Endothelial cell of umbilical vein (primary cell): ENCODE data around the gene CAPRIN2. TPM values are rescaled to one million over a fixed set of nuclear protein-coding genes. Genes with fewer than 3 reads are reported as not detected.

Experiments used
- BruUV-seq: library from RNA; stranded (reverse); fragments of 400-500 nt; replicated peaks from 2 replicates; lab custom pipeline; 2021; lab: Mats Ljungman, UMichigan
- CTCF ChIA-PET: fragments of 300-600, 350-600 bp; sonication (Branson Sonifier 250); formaldehyde crosslinking; loops from one replicate; lab custom pipeline; 2021; ENCODE audit warnings: antibody characterized with exemption, inconsistent platforms; lab: Charles Lee
- POLR2A ChIA-PET: fragments of 300-600, 350-600 bp; sonication (Branson Sonifier 250); formaldehyde crosslinking; loops from one replicate; lab custom pipeline; 2021; ENCODE audit warnings: antibody characterized with exemption, inconsistent platforms; lab: Charles Lee
- DNase-seq: peaks from one replicate; pipeline ENCODE4 v3.0.0-alpha.2; 2011; ENCODE audit warnings: low read depth, low spot score
- FAIRE-seq: peaks from 2 replicates; lab custom pipeline; 2011; peaks lifted over from hg19 to GRCh38; lab: Jason Lieb, UNC
- H2AFZ ChIP-seq: 2 replicates; pipeline ENCODE4 v1.6.0; 2012; ENCODE audit warnings: low read depth, low read length, control low read depth, inconsistent platforms
- H3K27ac ChIP-seq: 2 replicates; pipeline ENCODE4 v1.5.1; 2011; ENCODE audit warnings: low read depth, mild to moderate bottlenecking, control low read depth, low read length, moderate library complexity; ENCODE audit not compliant: insufficient read depth
- H3K27me3 ChIP-seq, 2 experiments: 2 replicates each; pipeline versions ENCODE4 v1.6.0 to v1.6.1; 2011; ENCODE audit warnings: low read length in 2 of 2, mixed read lengths in 1 of 2; ENCODE audit not compliant: control insufficient read depth in 2 of 2, insufficient read depth in 2 of 2
- H3K36me3 ChIP-seq, 2 experiments: 2 replicates in 1 of 2; 3 replicates in 1 of 2; pipeline ENCODE4 v1.5.1; 2011; ENCODE audit warnings: low read length in 2 of 2, mild to moderate bottlenecking in 1 of 2, moderate library complexity in 1 of 2; ENCODE audit not compliant: control insufficient read depth in 2 of 2, insufficient read depth in 2 of 2; ENCODE audit errors: extremely low read depth in 1 of 2
- H3K4me1 ChIP-seq: 3 replicates; pipeline ENCODE4 v1.5.1; 2011; ENCODE audit warnings: mild to moderate bottlenecking, low read length; ENCODE audit not compliant: control insufficient read depth, insufficient read depth; ENCODE audit errors: extremely low read depth
- H3K4me2 ChIP-seq: 2 replicates; pipeline ENCODE4 v1.6.1; 2011; ENCODE audit warnings: low read length, control low read depth, mixed read lengths; ENCODE audit not compliant: insufficient read depth
- H3K4me3 ChIP-seq, 3 experiments: fragments of 200-600 bp in 1 of 3; sonication (generic), shearing (Covaris generic) in 1 of 3; replicated peaks in 1 of 3; 2 replicates each; pipeline ENCODE4 v1.5.1; 2011 to 2016; ENCODE audit warnings: control low read depth in 3 of 3, low read length in 3 of 3, mild to moderate bottlenecking in 2 of 3, inconsistent platforms in 1 of 3, low read depth in 1 of 3, moderate library complexity in 1 of 3; ENCODE audit not compliant: insufficient read depth in 1 of 3
- H3K79me2 ChIP-seq: 2 replicates; pipeline ENCODE4 v1.6.0; 2012; ENCODE audit warnings: low read length, inconsistent platforms; ENCODE audit not compliant: control insufficient read depth, insufficient read depth
- H3K9ac ChIP-seq: replicated peaks from 2 replicates; pipeline ENCODE3; 2011; ENCODE audit warnings: low read length, control low read depth; ENCODE audit not compliant: insufficient read depth; ENCODE audit errors: extremely low read depth
- H3K9me1 ChIP-seq: replicated peaks from 3 replicates; pipeline ENCODE4 v1.6.0; 2011; ENCODE audit warnings: mild to moderate bottlenecking, low read length; ENCODE audit not compliant: control insufficient read depth, insufficient read depth; ENCODE audit errors: extremely low read depth
- H3K9me3 ChIP-seq: replicated peaks from 2 replicates; pipeline ENCODE4 v1.5.1; 2012; ENCODE audit warnings: low read length, inconsistent platforms; ENCODE audit not compliant: control insufficient read depth, insufficient read depth
- H4K20me1 ChIP-seq: replicated peaks from 2 replicates; pipeline ENCODE3; 2011; ENCODE audit warnings: mild to moderate bottlenecking, low read length; ENCODE audit not compliant: control insufficient read depth, insufficient read depth; ENCODE audit errors: extremely low read depth
- CTCF ChIP-seq, 2 donors: IDR thresholded peaks; 1 replicate in 1 of 2; 2 replicates in 1 of 2; pipeline ENCODE4 v1.5.1; 2011; ENCODE audit warnings: low read length in 2 of 2, mild to moderate bottlenecking in 2 of 2, moderate library complexity in 2 of 2, control low read depth in 1 of 2, inconsistent platforms in 1 of 2, low read depth in 1 of 2; ENCODE audit not compliant: insufficient read depth in 1 of 2; ENCODE audit errors: extremely low read depth in 1 of 2
- EZH2 ChIP-seq: IDR thresholded peaks from 2 replicates; pipeline ENCODE4 v1.6.1; 2012; ENCODE audit warnings: borderline replicate concordance, low read depth, mild to moderate bottlenecking, moderate library complexity, low read length, inconsistent platforms; ENCODE audit not compliant: severe bottlenecking
- FOS ChIP-seq: IDR thresholded peaks from 2 replicates; pipeline ENCODE4 v1.6.1; 2011; ENCODE audit warnings: mild to moderate bottlenecking, low read length, moderate library complexity, borderline replicate concordance; ENCODE audit not compliant: insufficient read depth
- GATA2 ChIP-seq: IDR thresholded peaks from 2 replicates; pipeline ENCODE4 v1.7.0; 2011; ENCODE audit warnings: low read depth, mild to moderate bottlenecking, moderate library complexity, mixed read lengths, low read length; ENCODE audit not compliant: insufficient read length, insufficient read depth
- JUN ChIP-seq: IDR thresholded peaks from 2 replicates; pipeline ENCODE4 v1.6.1; 2011; ENCODE audit warnings: borderline replicate concordance, low read depth; ENCODE audit not compliant: insufficient read length, insufficient read depth
- MAX ChIP-seq: IDR thresholded peaks from 2 replicates; pipeline ENCODE4 v1.6.1; 2011; ENCODE audit not compliant: insufficient read depth, insufficient read length
- MYC ChIP-seq: IDR thresholded peaks from one replicate; pipeline ENCODE4 v1.6.1; 2011; ENCODE audit warnings: mild to moderate bottlenecking, low read depth, low read length
- POLR2A ChIP-seq: IDR thresholded peaks from 2 replicates; pipeline ENCODE4 v1.6.1; 2012; ENCODE audit warnings: low read depth, mild to moderate bottlenecking, control low read depth, low read length
- POLR2AphosphoS5 ChIP-seq: IDR thresholded peaks from 2 replicates; pipeline ENCODE4 v1.6.1; 2012; ENCODE audit warnings: low read depth, mild to moderate bottlenecking, control low read depth, low read length, moderate library complexity; ENCODE audit not compliant: insufficient read depth
- dilution Hi-C: fragments of 300-500 bp; cut with MboI; formaldehyde crosslinking; loops from one replicate; pipeline ENCODE4 v1.15.0; 2019; ENCODE audit warnings: low sequenced_read_pairs; ENCODE audit not compliant: extremely low pct_ligation_motif_present
- intact Hi-C: fragments of 100-400 bp; cut with micrococcal nuclease; formaldehyde crosslinking; loops from one replicate; pipeline ENCODE4 v1.10.0; 2022
- polyA plus RNA-seq, 4 experiments: library from polyadenylated mRNA; depleted of rRNA in 3 of 4; stranded (reverse) in 3 of 4; unstranded in 1 of 4; fragments of >200 nt; gene quantifications; 2 replicates each; pipeline versions ENCODE4 v1.2.1 to v1.2.3, GENCODE V29; 2011 to 2012; ENCODE audit warnings: missing spikeins in 1 of 4
- total RNA-seq: library from RNA; stranded (reverse); gene quantifications from 2 replicates; pipeline ENCODE4 v1.2.3, GENCODE V29; 2021

Gene CAPRIN2
- total and polyA plus RNA-seq, 2 donors (not counting 3 experiments of a cell fraction or from before 2014, with no cell fraction given), result 13.5 to 25.0 TPM

- BruUV-seq, result no TSS peak
- no peak for DNase-seq
- no peaks in the 10 kb centered on the region for H3K27me3 ChIP-seq
- no peak overlapping the region for H3K4me3 ChIP-seq
- dilution Hi-C loops, result no loop called here
- H3K9me1 ChIP-seq, result no peaks in the 10 kb centered on the region
- H3K27ac ChIP-seq, result no peak overlapping the region
- no peak for FAIRE-seq
- H3K9me3 ChIP-seq, result no peaks in the 10 kb centered on the region
- intact Hi-C loops, result no loop called here
- no peaks in the 10 kb centered on the region for H3K36me3 ChIP-seq
- no peak overlapping the region for H2AFZ ChIP-seq
- H3K4me2 ChIP-seq, result no peak overlapping the region
- H3K4me1 ChIP-seq, result no peaks in the 10 kb centered on the region
- H4K20me1 ChIP-seq, result no peaks in the 10 kb centered on the region
- CTCF ChIA-PET, result interaction anchor here (1.3 kb wide), 1 partner anchor 39 kb away, joined by 3 read pairs; no protein-coding TSS in a partner anchor
- no peaks in the 10 kb centered on the region for H3K79me2 ChIP-seq
- no peak overlapping the region for H3K9ac ChIP-seq
- TF ChIP-seq MAX (no peak), EZH2 (no peak), GATA2 (no peak), MYC (no peak), FOS (no peak), POLR2AphosphoS5 (no peak), CTCF (IDR thresholded peaks at IDR 0.05; ENCODE audit: extremely low read depth in 1 of 2, insufficient read depth in 1 of 2, low read depth in 1 of 2, low read length in 2 of 2) (no peak), POLR2A (no peak), JUN (no peak)
- POLR2A ChIA-PET, result no interaction called here
These were observed 30.9 kb upstream of the CAPRIN2 start for GRCh38 chr12:30785630-30786029.
